ELF-1 (cell line): ENCODE data around the gene ABAT.

Experiments
- DNase-seq: peaks from one replicate; pipeline ENCODE4 v3.0.0-alpha.2; 2016; ENCODE audit warnings: low read depth, low spot score

ABAT gene

DNA sequence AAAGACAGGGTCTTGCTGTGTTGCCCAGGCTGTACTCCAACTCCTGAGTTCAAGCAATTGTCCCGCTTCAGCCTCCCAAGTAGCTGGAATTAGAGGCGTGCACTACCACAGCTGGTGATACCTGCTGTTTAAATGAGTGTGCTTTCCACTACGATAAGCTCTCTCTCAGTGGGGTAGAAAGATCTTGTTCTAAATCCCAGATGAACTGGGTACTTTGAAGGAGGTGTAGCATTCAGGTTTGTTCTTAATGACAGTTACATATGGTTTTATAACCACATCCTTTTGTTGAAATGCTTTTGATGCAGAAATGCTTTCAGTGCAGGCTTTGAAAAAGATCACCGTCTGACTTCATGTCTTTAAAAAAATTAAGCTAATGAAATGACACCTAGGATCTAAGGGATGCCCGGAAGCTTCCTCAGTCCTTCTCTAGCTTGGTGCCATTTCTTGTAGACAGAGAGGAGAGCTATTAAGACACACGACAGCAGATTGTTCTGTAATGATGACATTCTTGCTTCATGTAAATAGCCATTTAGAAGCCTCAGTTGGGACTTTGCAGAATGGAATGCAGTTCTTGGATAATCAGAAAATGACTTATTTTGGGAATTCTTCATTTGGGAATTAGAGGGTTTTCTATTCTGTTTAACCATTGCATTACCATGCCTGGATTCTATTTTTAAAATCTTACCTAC, 142.7 kb downstream of the ABAT start:
- DNase-seq = no peak

DNA sequence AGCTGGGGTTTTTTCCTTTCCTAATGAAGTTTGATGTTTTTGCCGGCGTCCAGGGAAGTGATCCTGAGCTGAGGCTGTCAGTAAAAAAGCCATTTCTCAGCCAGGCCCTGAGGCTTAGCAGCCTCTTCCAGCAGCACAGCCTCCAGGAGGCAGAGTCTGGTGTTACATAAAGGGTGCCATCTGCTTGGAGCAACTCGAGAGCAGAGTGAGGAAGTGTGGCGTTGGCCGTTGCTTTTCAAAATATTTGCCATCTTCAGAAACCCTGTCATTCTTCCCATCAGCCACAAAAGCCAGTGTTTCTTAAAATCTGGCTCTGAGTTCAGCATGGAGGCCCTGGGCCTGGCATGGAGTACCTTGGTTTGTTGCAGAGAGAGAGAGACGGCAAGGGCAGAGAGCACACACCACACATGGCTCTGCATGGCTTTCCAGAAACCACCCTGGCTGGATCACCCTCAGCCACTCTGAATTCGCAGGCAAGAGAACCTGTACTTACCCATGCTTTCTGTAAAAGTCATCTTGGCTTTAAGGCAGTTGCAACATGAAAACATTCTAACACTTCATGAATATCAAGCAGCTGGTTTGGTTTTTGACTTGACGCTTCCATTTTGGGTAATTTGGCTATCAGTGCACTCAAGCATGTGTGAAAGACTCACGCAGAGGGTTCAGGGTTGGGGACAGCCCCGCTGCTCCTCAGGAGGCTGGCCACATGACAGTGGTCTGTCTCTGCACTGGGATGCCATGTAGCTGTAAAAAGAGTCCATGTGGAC, 144.3 kb downstream of the ABAT start:
- DNase-seq = no peak

DNA sequence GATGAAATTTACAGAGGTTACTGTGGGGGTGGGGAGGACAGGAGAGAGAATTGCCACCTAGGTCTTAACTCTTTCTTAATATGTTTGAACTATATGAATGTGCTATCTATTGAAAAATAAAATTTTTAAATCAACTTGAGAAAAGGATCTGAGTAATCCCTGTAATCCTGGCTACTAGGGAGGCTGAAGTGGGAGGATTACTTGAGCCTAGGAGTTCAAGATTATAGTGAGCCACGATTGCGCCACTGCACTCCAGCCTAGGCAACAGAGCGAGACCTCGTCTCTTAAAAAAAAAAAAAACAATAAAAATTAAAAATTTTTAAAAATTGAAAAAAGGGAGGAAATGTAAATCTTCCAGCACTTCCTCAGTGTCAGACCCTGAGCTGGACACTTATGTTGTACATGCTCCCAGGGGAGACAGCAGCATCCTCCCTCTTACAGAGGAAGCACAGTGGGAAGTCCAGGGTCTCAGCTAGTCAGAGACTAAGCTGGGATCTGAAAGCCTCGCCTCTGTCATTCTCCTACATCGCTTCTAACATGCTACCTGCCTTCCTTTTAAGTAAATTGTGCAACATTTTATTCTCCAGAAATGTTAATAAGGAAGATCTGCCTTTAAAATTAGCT, 145.1 kb downstream of the ABAT start:
- no peak for DNase-seq

DNA sequence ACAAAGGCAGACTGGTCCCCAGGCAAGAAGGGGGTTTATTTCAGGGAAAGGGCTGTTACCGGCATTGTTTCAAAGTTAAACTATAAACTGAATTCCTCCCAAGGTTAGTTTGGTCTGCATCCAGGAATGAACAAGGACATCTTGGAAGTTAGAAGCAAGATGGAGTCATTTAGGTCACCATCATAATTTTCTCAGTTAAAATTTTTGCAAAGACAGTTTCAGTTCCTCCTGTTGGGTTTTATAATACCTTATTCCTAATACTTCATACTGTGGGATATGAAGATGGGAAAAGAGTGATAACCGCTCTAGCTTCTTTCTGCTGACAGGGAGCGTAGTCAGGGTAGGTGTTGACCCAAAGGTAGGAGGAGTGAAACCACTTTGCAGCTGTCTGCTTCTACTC, 148.0 kb downstream of the ABAT start:
- DNase-seq = no peak

DNA sequence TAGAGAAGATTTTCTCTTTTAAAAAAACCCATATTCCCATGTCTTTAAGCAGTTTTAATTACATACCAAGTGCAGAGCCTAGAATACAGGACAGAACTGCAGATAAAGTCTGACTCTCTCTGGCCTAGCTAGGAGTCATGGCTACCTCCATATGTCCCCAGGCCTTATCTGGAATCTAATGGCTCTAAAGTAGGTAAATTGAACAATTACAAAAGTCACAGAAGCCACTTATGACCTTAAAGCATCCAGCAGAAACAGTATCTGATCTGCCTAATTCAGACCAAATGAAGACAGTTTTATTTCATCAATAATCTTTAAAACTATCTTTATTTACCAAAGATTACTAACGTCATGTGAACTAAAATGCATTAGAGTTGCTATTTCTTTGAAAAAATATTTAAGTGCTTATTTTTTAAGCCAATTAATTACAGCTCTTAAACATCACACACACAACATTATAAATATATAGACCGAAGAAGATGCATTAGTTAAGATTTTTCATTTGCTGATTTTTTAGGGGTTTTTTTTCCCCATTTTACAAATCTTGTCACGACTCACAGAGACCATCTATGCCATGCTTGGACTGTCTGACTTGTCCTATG, 152.0 kb downstream of the ABAT start:
- no peak for DNase-seq

DNA sequence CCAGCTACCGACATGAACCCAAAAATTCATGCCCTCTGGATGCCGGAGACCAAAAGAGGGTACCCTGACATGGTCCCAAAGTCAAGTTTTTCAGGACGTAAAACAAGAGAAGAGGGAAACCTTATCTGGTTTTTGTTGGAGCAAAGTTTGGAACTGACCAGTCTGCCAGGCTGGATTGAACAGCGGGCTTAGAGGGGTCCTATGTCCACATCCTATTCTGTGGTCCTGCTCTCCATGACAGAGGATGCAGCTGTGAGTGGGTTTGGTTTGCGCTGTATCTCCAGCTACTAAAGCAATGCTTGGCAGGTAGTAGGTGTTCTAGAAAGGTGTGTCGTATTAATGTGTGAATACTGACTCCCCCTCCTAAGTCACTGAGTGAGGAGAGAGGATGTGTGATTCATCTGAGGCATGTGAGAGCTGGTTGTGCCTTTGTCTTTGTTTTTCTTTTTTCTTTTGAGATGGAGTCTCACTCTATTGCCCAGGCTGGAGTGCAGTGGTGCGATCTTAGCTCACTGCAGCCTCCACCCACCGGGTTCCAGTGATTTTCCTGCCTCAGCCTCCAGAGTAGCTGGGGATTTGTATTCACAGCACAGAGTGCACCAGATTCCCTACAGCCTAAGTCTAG, 154.2 kb downstream of the ABAT start:
- DNase-seq = no peak

DNA sequence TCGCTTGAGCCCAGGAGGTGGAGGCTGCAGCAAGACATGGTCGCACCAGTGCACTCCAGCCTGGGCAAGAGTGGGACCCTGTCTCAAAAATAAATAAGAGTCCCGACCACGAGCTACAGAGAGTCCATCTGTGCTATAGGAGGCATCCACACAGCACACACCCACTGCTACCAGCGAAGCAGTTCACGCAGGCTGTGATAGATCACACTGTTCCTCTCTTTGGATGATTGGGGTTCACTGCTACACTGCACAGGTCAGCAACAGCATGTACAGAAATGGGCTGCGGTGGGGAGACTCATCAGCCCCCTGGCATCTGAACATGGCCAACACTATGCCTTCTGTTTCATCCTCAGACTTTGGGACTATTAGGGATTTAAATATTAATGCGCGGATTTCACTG, 157.0 kb downstream of the ABAT start:
- no peak for DNase-seq

DNA sequence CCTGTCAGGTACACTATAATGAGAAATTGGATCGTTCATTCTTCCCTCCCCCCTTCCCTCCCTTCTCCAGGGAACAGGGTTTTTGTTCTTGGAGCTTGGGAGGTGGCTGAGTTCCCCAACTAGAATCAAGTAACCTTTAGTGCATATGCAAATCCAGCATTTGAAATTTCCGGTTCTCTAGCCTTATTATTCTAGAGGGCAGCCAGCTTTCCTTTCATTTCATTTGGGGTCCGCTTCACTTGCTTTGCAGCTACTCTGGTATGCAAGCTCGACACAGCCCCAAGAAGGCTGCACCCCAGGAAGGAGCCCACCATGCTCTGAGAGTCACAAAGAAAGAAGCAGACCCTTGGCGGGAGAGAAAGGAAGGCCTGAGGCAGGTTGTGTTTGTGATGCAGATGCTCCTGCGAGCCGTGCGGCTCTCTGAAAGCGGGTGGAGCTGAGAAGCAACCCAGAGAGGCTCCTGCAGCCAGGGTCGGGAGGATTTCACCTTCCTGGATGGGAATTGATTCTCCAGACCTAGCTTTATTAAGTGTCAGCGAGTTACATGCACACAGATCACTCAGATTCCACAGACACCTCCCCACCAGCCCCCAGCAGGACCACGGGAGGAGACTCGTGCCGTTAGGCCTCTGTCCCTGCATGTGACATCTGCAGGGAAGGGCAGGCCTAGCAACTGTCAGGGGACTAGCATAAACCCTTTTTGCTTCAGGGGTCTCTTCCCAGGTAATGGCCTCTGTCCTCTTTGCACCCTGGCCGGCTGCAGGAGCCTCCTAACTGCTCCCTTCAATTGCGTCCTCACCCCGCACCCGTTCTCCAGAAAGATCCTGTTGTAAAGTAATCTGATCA, 157.7 kb downstream of the ABAT start:
- peak; percentile 93 for DNase-seq

DNA sequence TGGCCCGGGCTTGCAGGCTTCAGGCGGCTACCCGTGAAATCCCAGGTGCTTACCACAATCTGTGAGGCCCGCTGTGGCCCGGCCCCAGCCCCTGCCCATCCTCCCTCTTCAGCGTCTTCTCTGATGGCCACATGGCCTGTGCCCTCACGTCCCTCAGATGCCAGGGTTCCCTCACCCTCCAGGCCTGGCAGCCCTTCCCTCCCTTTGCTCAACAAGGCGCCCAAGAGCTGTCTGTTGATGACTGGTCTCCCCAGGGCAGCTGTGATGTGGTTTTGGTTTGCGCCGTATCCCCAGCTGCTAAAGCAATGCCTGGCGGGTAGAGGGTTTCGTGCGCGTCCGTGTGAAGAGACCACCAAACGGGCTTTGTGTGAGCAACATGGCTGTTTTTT, 158.3 kb downstream of the ABAT start:
- DNase-seq = peak; percentile 41
